ENCODE results near the gene FARS2.

The FARS2 gene

DNA sequence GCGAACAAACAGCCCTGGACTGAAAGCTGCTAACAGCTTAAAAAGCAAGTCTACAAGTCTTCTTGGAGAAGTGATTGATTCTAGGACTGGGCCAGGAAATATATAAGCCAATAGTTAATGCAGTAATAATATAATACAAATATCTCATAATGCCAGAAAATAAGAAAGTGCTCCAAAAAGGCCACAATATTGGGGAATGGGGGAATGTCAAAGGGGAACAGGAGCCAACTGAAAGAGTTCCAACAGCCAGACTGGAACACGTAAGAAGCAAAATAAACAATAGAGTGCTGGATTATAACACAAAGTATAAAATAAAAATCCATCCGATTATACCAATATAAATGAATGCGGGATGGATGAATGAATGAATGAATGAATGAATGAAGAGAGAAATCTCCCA, 449.6 kb downstream of the FARS2 start:
- DNase-seq, result no peak

GRCh38 chr6:5712349-5713215, 451.3 kb downstream of the FARS2 start:
- DNase-seq, result no peak

DNA sequence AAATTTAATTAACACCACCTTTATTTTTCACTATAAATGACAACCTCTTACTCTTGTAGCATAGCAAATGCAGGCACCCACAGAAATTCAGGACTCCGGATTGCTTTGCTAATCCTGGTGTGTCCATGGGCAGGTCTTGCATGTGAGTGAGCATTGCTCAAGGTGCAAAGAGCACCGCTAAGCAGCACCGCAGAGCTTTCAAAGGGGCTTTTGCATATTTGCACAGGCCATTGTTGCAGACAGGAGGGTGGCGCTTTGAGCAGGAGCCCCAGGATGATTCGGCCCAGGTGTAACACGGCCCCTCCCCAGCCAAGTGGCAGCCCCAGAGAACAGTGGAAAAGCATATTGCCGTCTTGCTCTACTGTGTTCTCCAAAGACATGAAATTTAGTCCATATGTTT, 452.2 kb downstream of the FARS2 start:
- no peak for DNase-seq

DNA sequence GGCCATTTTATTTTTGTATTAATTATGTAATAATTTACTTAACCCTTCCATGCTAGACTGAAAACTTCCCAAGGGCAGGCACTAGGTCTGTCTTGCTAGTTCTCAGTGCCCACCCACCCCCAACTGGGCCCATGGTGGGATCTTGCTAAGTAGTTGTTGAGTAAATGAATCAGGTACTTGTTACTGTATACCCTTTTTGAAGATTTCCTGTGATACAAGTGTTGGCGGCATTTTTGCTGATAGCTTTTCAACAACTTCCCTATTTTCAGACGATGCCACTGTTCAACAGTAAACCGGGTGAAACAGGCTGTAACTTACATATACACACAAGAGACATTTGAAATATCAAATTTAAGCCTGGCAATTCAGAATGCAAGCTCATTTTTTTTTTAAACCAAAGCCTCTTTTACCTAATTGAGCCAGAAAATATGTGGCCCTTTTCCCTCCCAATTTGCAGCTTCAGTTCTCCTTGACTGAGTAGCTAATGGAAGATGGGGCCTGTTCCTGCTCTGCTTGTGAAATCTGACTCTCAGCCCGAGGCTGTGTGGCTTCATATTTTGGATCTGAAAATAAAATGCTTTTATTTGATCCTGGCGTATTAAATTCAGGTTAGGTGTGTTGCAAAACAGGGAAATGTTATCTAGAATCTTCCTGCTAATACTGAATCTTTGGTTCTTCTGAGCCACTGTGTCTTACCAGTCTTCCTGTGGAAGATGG, 457.1 kb downstream of the FARS2 start:
- no peak for DNase-seq

GRCh38 chr6:5723841-5724691, 462.8 kb downstream of the FARS2 start:
- no peak for DNase-seq

DNA sequence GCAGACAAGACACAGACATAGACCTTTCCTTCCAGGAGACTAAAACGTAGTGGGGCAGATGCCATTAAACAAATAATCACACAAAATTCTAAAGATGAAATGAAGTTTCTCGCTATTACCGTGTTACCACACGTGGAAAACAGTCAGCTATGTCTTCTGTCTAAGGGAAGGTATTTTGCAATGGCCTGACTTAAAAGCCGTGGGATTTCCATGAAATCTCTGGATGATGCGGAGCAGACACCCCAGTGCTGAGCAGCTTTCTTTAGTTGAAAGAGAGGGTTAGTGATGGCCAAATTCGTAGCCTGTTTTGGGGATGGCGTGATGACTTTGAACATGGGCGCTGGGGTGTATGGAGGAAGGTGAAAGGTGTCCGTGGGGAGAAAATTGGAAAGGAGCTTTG, 463.6 kb downstream of the FARS2 start:
- DNase-seq, result no peak

DNA sequence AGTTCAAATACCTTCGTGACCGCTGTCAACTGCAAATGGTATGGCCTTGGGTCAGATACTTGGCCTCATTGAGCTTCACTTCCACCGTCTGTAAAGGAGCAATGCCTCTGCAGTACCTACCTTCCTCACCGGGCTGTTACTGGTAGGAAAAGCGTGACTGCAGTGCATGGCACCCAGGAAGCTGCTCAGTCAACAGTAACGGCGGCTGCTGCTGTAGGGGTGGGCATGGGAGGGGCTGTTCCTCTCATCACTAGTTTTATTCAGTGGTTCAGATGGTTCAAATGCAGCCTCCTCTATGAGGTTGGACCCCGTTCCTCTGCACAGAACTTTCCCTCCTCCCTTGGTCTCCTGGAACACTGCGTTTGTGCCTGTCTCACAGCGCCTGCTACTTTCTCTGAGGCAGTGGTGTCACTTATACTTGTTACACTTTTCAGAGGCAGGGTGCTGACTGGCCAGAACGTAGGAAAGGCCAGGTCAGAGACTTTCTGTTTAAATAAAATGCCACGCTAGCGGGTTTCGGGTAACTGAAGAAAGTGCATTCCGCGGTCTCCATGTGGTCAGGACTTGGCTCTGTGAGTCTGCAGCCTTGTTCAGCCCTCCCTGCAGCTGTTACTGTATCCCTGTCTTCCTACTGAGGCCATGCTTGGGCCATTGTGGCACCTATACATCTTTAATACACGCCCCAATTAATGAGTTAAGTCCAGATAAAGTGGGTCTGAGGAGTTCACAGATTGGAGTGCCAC, 465.8 kb downstream of the FARS2 start:
- DNase-seq, result no peak

GRCh38 chr6:5728351-5729079, 467.2 kb downstream of the FARS2 start:
- no peak for DNase-seq

GRCh38 chr6:5729080-5729434, 467.7 kb downstream of the FARS2 start:
- no peak for DNase-seq

DNA sequence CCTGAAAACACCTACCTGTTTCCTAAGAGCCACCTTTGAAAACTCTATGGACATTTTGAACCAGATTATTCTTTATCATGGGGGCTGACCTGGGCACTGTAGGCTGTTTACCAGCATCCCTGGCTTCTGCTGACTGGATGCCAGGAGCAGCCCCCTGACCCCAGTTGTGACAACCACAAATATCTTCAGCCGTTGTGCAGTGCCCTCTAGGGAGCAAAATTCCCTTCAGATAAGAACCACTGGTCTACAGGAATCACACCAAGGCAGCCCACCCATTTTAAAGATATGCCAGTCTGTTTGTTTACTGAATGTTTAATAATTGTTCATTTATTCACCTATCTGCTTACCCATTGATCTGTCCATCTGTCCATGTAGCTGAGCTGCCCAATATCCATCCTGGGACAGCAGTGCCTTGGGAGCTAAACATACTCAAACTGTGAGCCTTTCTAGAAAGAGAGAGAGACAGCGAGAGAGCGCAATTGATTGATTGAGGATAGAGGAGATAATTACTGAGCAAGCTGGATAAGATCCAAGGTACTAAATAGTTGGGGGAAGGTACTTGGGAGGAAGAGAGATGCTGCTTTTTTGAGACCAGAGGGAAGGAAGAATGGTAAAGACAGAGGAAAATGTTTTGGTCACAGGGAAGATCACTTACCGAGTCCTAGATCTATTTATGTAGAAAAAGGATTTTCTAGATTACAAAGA, 468.7 kb downstream of the FARS2 start:
- DNase-seq, result no peak

- no peak for DNase-seq
Observed at GRCh38 chr6:5730585-5731263, 469.4 kb downstream of the FARS2 start.

GRCh38 chr6:5731435-5731834, 470.1 kb downstream of the FARS2 start:
- no peak for DNase-seq

- DNase-seq, result no peak
Observed at GRCh38 chr6:5732496-5732895, 471.2 kb downstream of the FARS2 start.

DNA sequence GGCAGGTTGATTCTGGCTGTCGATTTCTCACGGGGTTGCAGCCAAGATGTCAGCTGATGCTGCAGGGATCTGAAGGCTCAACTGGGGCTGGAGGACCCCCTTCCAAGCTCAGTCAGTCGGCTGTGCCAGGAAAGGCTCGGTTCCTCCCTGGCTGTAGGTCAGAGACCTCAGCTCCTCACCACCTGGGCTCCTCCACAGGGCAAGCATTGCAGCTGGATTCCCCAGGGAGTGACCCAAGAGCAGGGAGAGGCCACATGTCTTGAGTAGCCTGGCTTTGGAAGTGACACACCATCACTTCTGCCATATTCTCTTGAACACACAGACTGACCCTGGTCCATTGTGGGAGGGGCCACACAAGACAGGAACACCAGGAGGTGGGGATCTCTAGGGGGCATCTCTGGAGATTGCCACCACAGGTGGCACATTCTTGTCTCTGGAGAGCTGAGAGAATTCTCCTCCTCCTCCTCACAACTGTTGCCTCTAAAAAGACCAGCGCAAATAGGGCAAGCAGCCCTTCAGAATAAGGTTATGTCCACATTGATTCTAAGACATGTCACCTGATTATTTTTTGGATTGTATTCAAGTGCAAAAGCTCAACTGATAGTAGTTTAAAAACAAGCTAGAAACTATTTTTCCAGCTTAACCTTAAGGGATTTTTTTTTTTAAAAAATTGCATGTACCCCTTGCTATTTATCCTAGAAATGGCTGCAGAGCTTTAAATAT, 474.9 kb downstream of the FARS2 start:
- no peak for DNase-seq

- DNase-seq, result no peak
Observed at GRCh38 chr6:5737460-5737859, 476.1 kb downstream of the FARS2 start.

DNA sequence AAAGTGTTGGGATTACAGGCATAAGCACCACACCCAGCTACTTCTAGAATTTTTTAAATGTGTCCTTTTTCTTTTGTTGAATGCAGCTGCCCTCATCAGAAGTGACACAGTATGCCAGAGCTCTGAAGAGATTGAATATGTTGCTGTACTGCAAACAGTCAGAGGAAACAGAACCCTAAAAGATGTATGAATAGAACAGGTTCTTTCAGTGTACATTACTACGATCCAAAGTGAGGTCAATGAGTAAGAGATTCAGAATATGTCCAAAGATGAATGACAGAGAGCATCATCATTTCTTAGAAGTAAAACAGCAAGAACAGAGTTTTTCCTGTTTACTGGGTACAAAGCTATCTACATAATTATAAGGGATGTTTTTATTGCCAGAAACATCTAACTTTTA, 476.9 kb downstream of the FARS2 start:
- DNase-seq, result no peak

DNA sequence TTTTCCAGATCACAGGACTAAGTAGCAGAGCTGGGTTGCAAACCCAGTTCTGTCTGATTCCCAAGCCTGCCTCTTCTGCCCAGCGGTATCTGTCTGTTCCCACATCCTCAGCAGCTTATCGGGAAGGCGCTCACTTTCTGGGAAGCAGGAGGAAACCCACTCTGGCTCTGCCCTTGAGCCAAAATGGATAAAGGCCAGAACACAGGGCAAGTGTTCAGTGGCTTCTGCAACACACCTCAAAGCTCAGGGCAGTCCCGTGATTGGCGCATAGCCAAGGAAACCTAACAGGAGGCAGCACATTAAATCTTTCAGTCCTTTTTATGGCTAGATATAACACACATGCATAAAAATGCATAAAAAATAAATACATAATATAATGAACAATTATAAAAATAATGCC, 483.2 kb downstream of the FARS2 start:
- DNase-seq, result no peak

DNA sequence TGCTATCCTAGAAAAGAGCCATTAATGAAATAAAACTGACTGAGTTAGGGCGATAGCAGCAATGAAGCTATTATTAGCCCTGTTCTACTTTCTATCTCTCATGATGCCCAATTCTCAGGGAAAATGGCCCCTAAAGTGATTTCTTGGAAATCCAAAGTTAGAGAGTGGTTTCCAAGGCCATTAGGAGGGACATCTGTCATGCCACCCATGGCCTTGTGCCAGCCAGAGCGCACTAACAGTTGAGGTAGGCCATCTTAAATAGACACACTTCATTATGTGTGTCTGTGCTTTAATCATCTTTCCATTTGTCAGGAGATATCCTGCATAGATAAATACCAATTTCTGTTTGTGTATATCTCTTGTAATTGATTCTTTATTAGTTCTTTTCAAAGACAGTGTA, 483.8 kb downstream of the FARS2 start:
- DNase-seq, result no peak

- no peak for DNase-seq
Observed at GRCh38 chr6:5746053-5746758, 484.9 kb downstream of the FARS2 start.

GRCh38 chr6:5746759-5747130, 485.4 kb downstream of the FARS2 start:
- no peak for DNase-seq
